ENCODE data around the gene NCOA3.

The NCOA3 gene

DNA sequence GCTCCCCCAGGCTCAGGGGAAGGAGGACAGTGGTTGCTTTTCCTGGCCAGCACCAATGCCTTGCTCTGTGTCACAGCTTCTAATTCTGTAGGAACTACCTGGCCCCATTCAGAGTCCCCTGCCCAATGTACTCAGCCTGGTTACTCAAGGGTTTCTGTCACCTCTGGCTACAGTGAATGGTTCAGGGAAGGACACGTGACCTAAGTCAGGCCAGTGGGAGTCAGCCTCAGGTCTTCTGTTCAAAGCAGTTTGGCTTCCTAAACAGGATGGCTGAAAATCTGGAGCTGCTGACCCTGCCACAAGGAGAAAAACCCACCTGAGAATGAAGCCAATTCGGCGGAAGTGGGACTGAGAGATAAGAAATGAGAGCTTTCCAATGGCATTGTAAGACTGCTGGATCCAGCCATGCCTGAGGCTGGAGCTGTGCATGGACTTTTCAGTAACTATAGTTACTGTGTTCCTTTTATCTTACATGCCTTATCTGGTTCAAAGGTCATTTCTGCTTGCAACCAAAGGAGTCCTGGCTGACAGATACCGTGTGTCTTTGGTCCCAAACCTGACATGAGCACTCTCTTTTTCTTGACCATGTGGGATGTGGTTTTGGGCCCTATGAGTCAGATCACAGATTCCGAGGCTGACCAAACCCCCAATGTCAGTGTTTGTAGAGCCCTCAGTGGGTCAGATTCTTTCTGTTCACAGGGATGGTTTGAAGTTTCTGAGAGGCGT is 179.3 kb downstream of the NCOA3 start:
- no peak for DNase-seq (ENCODE audit: low read depth in 2 of 2)

DNA sequence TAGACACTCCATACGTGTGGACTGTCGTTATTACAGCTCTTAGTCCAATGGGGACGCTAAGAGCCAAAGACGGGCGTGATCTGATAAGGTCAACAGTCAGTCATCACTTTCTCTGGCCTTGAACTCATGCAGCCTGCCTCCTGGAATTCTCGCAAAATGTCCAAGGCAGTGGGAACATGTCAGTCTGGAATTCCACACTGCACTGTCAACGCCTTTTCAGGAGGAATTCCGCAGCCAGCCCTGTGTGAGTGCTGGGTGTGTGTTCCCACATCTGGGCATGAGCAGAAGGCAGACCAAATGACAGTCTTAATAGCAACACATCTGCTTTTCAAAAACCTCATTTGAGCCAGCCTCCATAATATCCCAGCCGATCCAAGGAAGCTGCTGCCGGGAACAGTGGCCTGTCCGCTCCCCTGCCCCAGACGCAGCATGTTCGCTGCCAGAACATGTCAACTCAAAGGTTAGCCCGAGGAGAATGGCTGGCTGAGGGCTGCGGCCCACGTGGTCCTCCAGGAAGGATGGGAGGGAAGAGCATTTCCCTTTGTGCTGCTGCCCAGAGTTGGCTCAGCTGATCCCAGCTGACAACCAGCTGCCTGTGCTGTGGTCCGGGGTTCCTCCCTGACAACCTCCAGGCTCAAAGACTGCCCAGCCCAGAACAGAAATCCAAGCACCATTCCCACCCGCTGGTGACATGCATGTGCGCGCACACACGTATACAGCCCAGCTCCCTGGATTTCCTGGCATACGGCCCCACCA is 180.5 kb downstream of the NCOA3 start:
- DNase-seq (ENCODE audit: low read depth in 2 of 2) = no peak

DNA sequence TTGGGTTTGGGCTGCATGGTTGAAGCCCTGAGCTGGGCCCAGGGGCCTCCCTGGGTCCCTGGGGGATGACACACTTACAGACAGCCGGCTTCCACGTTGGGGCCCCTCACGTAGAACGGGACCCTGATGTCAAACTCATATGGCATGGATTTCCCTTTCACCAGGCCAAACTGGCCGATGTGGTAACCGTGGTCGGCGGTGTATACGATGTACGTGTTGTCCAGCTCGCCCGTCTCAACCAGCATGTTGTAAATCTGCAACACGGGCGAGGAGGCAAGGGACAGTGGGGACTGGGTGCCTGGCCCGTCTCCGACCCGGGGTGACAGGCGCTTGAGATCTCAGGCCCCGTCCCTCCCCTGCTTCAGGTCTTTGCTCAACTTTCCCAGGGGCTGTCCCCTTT is 181.2 kb downstream of the NCOA3 start:
- DNase-seq (ENCODE audit: low read depth in 2 of 2) = no peak

DNA sequence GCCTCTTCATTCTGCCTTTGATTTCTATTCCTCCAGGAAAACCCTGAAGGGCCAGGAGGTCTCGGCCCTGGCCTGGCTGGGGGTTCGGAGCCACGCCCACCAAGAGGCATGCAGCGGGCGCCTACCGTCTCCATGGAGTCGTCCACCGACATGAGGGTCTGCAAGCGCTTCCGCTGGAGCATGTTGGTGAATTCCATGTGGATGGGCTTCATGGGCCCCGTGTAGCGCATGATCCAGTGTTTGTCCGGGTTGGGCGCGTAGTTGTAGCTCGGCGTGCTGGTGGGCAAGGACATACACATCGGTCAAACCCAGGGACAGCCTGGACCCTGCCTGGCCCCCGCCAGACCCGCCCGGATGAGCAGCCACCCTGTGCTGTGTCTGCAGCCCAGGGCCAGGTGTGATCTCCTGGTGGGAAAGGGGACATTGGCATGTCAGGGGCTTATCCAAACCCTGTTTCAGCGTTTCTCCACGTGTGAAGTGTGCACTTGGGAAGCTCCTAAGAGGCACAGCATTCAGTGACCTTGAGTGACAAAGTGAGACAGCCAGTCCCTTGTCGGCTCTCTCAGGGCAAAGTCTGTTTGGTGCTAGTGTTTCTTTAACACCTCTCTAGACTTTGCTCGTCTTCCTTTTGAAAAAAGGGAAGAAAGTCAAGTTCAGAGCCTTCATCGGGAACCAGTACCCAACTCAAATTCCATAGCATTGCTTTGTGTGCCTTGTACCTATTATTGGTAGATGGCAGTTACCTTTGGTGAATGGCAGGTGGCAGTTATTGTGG is 182.8 kb downstream of the NCOA3 start:
- no peak for DNase-seq (ENCODE audit: low read depth in 2 of 2)

GRCh38 chr20:47686545-47686944 is 184.9 kb downstream of the NCOA3 start:
- DNase-seq (ENCODE audit: low read depth in 2 of 2) = no peak

- DNase-seq (ENCODE audit: low read depth in 2 of 2) = no peak
These were observed 185.7 kb downstream of the NCOA3 start for GRCh38 chr20:47687095-47687987.

DNA sequence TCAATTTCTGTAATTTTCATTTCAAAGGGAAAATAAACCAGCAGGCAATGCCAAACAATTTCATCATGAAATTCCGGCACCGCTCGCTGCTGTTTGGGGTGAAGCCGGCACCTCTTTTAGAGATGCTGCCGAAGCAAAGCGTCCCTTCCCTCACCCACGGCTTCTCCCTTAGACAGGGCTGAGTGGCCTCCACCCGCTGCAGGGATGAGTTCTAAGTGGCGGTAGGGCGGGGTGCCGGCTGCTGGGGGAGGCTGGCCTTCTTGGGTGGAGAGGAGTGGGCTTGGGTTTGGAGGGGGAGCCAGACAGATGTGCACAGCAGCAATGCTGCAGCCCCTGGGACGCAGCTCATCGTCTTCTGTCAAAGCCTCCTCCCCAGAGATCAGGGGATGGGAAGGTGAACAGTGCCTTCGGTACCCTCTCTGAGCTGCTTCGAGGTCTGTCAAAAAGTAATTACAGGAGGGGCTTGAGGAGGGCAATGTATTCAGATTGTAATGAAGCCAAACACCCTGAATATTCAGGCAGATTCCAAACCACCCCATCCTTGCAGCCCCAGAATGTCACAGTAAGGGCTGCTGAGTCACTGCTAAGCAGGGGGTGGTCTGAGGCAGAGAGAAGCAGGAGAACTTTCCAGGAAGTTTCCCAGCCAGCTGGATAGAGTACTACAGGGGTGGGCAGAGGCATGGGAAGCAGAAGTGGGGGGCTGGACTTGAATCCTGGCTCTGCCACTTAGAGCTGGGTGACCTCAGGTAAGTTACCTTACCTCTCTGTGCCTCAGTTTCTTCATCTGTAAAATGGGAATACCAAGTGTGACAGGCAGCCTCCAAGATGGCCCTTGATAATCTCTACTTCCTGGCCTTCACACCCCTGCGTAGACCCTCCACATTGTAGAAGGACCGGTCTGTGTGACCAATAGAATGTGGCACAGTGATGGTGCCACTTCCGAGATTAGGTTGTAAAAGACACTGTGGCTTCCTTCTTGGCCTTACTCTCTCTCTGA is 187.0 kb downstream of the NCOA3 start:
- DNase-seq (ENCODE audit: low read depth in 2 of 2) = no peak

DNA sequence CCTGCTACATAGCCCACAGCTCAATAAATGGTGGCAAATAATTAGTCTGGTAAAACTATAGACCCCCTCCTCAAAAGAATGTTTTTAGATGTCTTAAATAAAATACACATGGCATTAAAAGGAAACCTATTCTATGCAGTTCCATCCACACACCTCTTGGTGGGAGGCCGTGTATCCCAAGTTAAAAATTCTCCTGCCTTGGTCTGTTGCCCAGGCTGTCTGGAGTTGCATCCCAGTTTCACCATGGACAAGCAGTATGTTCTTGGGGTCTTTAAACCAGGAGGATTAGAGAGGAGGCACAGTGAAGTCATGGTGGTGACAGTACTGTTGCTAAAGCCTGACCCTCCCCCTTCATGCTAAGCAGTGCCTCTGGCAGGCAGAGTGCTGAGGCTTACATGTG is 188.0 kb downstream of the NCOA3 start:
- no peak for DNase-seq (ENCODE audit: low read depth in 2 of 2)

GRCh38 chr20:47691625-47692024 is 189.9 kb downstream of the NCOA3 start:
- DNase-seq (ENCODE audit: low read depth in 2 of 2) = no peak

DNA sequence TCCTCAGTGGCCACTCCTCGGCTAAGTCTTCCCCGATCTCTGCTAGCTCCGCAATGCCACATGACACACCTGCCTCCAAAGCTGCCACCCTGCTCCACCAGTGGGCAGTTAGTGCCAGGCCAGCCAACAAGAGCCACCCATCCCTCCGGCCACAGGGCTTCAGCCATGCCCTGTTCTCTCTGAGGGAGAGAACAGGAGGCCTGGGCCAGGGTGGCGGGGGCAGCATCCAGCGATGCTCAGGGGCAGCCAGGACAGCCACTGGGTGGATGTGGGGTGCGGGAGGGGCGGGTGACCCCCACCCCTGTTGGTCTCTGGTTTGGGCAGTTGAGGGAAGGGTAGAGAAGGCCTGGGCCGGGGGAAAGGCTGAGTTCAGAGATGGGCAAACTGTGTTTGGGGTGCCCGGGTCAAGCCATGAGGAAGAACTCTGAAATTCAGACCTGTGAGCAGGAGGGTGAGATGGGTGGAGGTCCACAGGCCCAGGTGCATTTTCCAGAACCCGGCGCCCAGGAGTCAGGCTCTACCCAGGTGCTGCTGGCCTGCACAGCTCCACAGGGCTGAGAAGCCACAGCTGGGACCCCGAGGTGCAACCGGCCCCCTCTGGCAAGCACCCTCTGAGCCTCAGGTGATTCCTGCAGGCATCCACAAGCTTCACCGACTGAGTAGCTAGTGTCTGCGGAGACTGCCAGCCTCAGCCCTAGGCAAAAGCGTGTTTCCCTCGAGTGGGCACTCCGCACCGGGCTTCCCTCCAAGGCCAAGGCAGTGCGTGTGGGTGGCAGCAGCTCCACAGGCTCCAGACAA is 192.5 kb downstream of the NCOA3 start:
- DNase-seq (ENCODE audit: low read depth in 2 of 2) = no peak

DNA sequence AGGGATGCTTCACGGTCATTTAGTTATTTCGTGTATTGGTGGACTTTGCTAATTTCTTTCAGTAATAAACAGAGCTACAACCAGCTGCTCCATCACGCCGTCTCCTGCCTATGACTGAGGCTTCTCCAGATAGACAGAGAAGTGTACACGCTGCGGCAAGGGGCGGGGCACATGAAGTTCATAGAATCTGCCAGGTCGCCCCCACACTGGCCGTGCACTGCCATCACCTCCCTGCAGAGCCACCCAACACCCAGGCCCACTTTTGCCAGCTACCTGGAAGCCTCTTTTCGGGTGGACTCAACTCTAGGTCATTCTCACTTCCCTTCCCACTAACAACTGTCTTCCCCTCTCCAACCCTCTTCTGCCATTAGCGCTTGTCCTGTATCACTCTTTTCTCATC is 195.2 kb downstream of the NCOA3 start:
- DNase-seq (ENCODE audit: low read depth in 2 of 2) = no peak

DNA sequence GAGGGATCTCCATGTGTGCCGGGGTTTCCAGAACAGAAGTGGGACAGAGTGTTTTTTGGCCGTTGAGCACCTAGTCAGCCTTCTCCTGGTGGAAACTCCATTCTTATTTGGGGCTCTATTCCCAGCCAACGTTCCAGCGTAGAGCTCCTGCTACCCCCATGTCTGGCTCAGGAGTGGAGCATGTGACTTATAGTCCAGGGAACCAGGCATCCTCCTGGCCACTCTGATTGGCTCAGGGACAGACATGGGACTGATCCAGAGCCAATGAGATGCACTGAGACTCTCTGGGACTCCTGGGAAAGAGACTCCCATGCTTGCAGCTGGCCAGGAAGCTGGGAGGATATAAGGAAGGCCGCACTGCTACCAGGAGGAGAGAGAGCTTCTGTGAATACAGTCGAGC is 196.5 kb downstream of the NCOA3 start:
- no peak for DNase-seq (ENCODE audit: low read depth in 2 of 2)

- no peak for DNase-seq (ENCODE audit: low read depth in 2 of 2)
These were observed 198.1 kb downstream of the NCOA3 start for GRCh38 chr20:47699818-47700217.

- no peak for DNase-seq (ENCODE audit: low read depth in 2 of 2)
These were observed 198.6 kb downstream of the NCOA3 start for GRCh38 chr20:47700327-47700726.

- DNase-seq (ENCODE audit: low read depth in 2 of 2) = no peak
These were observed 199.9 kb downstream of the NCOA3 start for GRCh38 chr20:47701612-47702011.

- no peak for DNase-seq (ENCODE audit: low read depth in 2 of 2)
These were observed 202.1 kb downstream of the NCOA3 start for GRCh38 chr20:47703748-47704147.

GRCh38 chr20:47704746-47705496 is 203.2 kb downstream of the NCOA3 start:
- no peak for DNase-seq (ENCODE audit: low read depth in 2 of 2)

DNA sequence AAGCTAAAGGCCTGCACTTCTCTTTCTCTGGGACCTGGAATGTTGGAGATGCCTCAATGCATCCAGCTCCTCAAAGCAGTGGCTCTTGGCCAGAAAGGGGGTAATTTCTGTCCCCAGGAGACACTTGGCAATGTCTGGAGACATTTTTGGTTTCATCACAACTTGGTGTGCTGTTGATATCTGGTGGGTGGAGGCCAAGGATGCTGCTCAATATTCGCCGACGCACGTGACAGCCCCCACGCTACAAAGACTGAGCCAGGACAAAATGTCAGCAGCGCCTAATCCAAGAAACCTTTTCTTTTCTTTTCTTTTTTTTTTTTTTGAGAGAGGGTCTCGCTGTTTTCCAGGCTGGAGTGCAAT is 203.8 kb downstream of the NCOA3 start:
- DNase-seq (ENCODE audit: low read depth in 2 of 2) = no peak

- DNase-seq (ENCODE audit: low read depth in 2 of 2) = no peak
These were observed 204.7 kb downstream of the NCOA3 start for GRCh38 chr20:47706345-47706744.

Data from stimulated activated CD8-positive, alpha-beta memory T cell treated with anti-CD3 and anti-CD28 coated beads, Interleukin-7, amount 100 ng/mL, for 1 hour (primary cell).